Stimulated activated CD8-positive, alpha-beta memory T cell treated with anti-CD3 and anti-CD28 coated beads, Interleukin-7, amount 100 ng/mL, for 24 hours (primary cell): ENCODE measurements around the gene ARPC4.
"Not testable (repeated sequence)": the region's sequence is repeated elsewhere in the genome, so short reads cannot be mapped to it uniquely, and the experiment has no call there.

Source experiments
- DNase-seq: peaks from one replicate; pipeline ENCODE4 v3.0.0-alpha.2; 2020; ENCODE audit warnings: low read depth

ARPC4 gene

GRCh38 chr3:9770276-9770812 lies 22.5 kb upstream of the ARPC4 start:
- DNase-seq, result no peak

GRCh38 chr3:9771007-9771406 lies 21.9 kb upstream of the ARPC4 start:
- not testable (repeated sequence) for DNase-seq

GRCh38 chr3:9776896-9777693 lies 15.8 kb upstream of the ARPC4 start:
- no peak for DNase-seq

GRCh38 chr3:9777694-9778021 lies 15.2 kb upstream of the ARPC4 start:
- no peak for DNase-seq

- no peak for DNase-seq
These were observed 14.5 kb upstream of the ARPC4 start for GRCh38 chr3:9778143-9779074.

GRCh38 chr3:9779075-9779593 lies 13.7 kb upstream of the ARPC4 start:
- DNase-seq, result no peak

GRCh38 chr3:9779721-9780457 lies 13.0 kb upstream of the ARPC4 start:
- no peak for DNase-seq

GRCh38 chr3:9780458-9780812 lies 12.4 kb upstream of the ARPC4 start:
- DNase-seq, result no peak

- DNase-seq, result no peak
These were observed 12.0 kb upstream of the ARPC4 start for GRCh38 chr3:9780910-9781309.

- DNase-seq, result no peak
These were observed 11.3 kb upstream of the ARPC4 start for GRCh38 chr3:9781551-9781950.

- no peak for DNase-seq
These were observed 10.8 kb upstream of the ARPC4 start for GRCh38 chr3:9781978-9782603.

- DNase-seq, result no peak
These were observed 10.1 kb upstream of the ARPC4 start for GRCh38 chr3:9782770-9783169.

GRCh38 chr3:9783954-9784353 lies 8.9 kb upstream of the ARPC4 start:
- no peak for DNase-seq

- no peak for DNase-seq
These were observed 7.9 kb upstream of the ARPC4 start for GRCh38 chr3:9784965-9785364.

- DNase-seq, result no peak
These were observed 7.3 kb upstream of the ARPC4 start for GRCh38 chr3:9785602-9786001.

- DNase-seq, result no peak
These were observed 6.6 kb upstream of the ARPC4 start for GRCh38 chr3:9786209-9786739.

- DNase-seq, result no peak
These were observed 5.8 kb upstream of the ARPC4 start for GRCh38 chr3:9786825-9787669.

- DNase-seq, result no peak
These were observed 5.2 kb upstream of the ARPC4 start for GRCh38 chr3:9787714-9788113.

GRCh38 chr3:9791127-9791526 lies 1.8 kb upstream of the ARPC4 start:
- no peak for DNase-seq

GRCh38 chr3:9791790-9792404 lies 985 bp upstream of the ARPC4 start:
- DNase-seq, result no peak
